Loucy (cell line): ENCODE data around the gene LHFPL3.

Experiments
- H2AFZ ChIP-seq: fragments of 200-600 bp; sonication (generic); 2 replicates; pipeline ENCODE4 v1.6.0; 2016; ENCODE audit warnings: antibody characterized with exemption, mild to moderate bottlenecking, low read length, moderate library complexity
- H3F3A ChIP-seq: fragments of 200-600 bp; 2 replicates; pipeline ENCODE4 v1.6.0; 2016; ENCODE audit warnings: antibody characterized with exemption, low read depth, mild to moderate bottlenecking
- H3K27me3 ChIP-seq: fragments of 200-600 bp; sonication (generic); 2 replicates; pipeline ENCODE4 v1.6.1; 2014; ENCODE audit warnings: low read length, mild to moderate bottlenecking; ENCODE audit not compliant: insufficient read depth, poor library complexity, severe bottlenecking
- H3K36me3 ChIP-seq: fragments of 200-600 bp; sonication (generic); 2 replicates; pipeline ENCODE4 v1.6.1; 2016; ENCODE audit warnings: low read length; ENCODE audit not compliant: insufficient read depth
- H3K4me1 ChIP-seq: fragments of 200-600 bp; sonication (generic); 2 replicates; pipeline ENCODE4 v1.5.1; 2014; ENCODE audit warnings: low read length, mild to moderate bottlenecking; ENCODE audit not compliant: insufficient read depth, poor library complexity, severe bottlenecking
- H3K4me2 ChIP-seq: fragments of 200-600 bp; sonication (generic); 2 replicates; pipeline ENCODE4 v1.6.0; 2014; ENCODE audit warnings: antibody characterized with exemption, low read length, low read depth, mild to moderate bottlenecking; ENCODE audit not compliant: poor library complexity, severe bottlenecking
- H3K4me3 ChIP-seq: fragments of 200-600 bp; sonication (generic); 2 replicates; pipeline ENCODE4 v1.5.1; 2014; ENCODE audit warnings: low read length, mild to moderate bottlenecking, mixed read lengths; ENCODE audit not compliant: poor library complexity, severe bottlenecking
- H3K79me2 ChIP-seq: fragments of 200-600 bp; sonication (generic); 2 replicates; pipeline ENCODE4 v1.6.1; 2014; ENCODE audit warnings: low read length; ENCODE audit not compliant: insufficient read depth
- H3K9ac ChIP-seq: fragments of 200-600 bp; sonication (generic); 2 replicates; pipeline ENCODE4 v1.6.0; 2014; ENCODE audit warnings: mild to moderate bottlenecking, low read depth, low read length, moderate library complexity; ENCODE audit not compliant: poor library complexity, severe bottlenecking
- H3K9me2 ChIP-seq: fragments of 200-600 bp; sonication (generic); replicated peaks from 2 replicates; pipeline ENCODE4 v1.6.1; 2016; ENCODE audit warnings: low read depth, low read length, mixed read lengths
- H3K9me3 ChIP-seq: fragments of 200-600 bp; sonication (generic); 2 replicates; pipeline ENCODE4 v1.6.1; 2014; ENCODE audit warnings: mild to moderate bottlenecking, antibody characterized with exemption, low read length, low read depth; ENCODE audit not compliant: insufficient read depth
- H4K20me1 ChIP-seq: fragments of 200-600 bp; sonication (generic); 2 replicates; pipeline ENCODE4 v1.6.0; 2014; ENCODE audit warnings: antibody characterized with exemption, low read length, mild to moderate bottlenecking; ENCODE audit not compliant: insufficient read depth, poor library complexity, severe bottlenecking
- EZH2phosphoT487 ChIP-seq: fragments of 200-600 bp; IDR thresholded peaks from 2 replicates; pipeline ENCODE4 v1.6.1; 2018; ENCODE audit warnings: antibody characterized with exemption, mild to moderate bottlenecking, moderate library complexity, borderline replicate concordance
- TF ChIP-seq, protein P1 (sequence below): fragments of 200-600 bp; sonication (generic); conservative IDR thresholded peaks from 2 replicates; pipeline ENCODE4 v1.5.1; 2014; ENCODE audit warnings: mild to moderate bottlenecking, antibody characterized with exemption, low read length

Gene LHFPL3

DNA sequence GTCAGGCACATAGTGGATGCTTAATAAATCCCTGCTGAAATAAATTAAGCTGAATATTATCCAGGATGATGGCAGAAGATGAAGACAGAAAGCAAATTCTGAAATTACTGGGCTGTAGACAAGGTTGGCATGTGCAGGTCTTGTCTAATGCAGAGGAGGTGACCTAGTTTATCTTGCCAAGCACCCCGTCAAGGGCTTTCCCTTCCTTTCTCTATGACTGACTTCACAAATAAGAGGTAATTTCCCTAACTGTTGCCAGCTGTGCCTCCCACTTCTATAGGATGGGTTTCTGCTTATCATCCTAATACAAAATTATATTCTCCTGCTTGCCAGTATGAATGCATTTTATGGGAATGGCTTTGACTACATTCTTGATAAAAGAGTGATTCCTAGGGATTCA, 38.0 kb downstream of the LHFPL3 start:
- H3K27me3 ChIP-seq: no peaks in the 10 kb centered on the region
- no peak overlapping the region for H2AFZ ChIP-seq
- H3K9me2 ChIP-seq: no peaks in the 10 kb centered on the region
- no peak overlapping the region for H3K4me3 ChIP-seq
- H3K4me2 ChIP-seq: no peak overlapping the region
- H3F3A ChIP-seq: no peaks in the 10 kb centered on the region
- H3K4me1 ChIP-seq: no peaks in the 10 kb centered on the region
- TF ChIP-seq EZH2phosphoT487: no peak
- TF ChIP-seq, protein P1, sequence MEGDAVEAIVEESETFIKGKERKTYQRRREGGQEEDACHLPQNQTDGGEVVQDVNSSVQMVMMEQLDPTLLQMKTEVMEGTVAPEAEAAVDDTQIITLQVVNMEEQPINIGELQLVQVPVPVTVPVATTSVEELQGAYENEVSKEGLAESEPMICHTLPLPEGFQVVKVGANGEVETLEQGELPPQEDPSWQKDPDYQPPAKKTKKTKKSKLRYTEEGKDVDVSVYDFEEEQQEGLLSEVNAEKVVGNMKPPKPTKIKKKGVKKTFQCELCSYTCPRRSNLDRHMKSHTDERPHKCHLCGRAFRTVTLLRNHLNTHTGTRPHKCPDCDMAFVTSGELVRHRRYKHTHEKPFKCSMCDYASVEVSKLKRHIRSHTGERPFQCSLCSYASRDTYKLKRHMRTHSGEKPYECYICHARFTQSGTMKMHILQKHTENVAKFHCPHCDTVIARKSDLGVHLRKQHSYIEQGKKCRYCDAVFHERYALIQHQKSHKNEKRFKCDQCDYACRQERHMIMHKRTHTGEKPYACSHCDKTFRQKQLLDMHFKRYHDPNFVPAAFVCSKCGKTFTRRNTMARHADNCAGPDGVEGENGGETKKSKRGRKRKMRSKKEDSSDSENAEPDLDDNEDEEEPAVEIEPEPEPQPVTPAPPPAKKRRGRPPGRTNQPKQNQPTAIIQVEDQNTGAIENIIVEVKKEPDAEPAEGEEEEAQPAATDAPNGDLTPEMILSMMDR: no peak
- no peaks in the 10 kb centered on the region for H3K79me2 ChIP-seq
- H4K20me1 ChIP-seq: no peaks in the 10 kb centered on the region
- H3K36me3 ChIP-seq: no peaks in the 10 kb centered on the region
- no peak overlapping the region for H3K9ac ChIP-seq
- no peaks in the 10 kb centered on the region for H3K9me3 ChIP-seq

DNA sequence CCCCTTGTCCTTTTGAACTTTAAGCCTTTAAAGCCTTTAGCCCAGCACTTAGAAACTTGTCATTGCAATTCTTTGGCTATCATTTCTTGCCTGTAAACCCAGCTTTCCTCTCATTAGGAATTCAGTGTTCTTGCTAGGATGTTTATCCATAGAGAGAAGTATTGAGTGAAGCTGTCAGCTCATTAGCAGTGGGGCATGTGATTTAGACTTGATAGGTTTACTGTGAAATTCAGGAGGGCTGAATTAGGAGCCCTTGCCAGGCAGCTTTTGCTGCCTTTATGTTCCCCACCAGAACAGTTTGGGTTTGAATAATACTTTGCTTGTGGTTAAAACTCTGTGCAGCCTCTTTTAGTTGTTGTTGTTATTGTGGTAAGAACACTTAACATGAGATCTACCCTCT, 39.5 kb downstream of the LHFPL3 start:
- Histone ChIP-seq H3K27me3 (no peaks in the 10 kb centered on the region), H3K9ac (no peak overlapping the region), H4K20me1 (no peaks in the 10 kb centered on the region), H3K4me1 (no peaks in the 10 kb centered on the region), H2AFZ (no peak overlapping the region), H3F3A (no peaks in the 10 kb centered on the region), H3K79me2 (no peaks in the 10 kb centered on the region), H3K9me2 (no peaks in the 10 kb centered on the region), H3K36me3 (no peaks in the 10 kb centered on the region), H3K9me3 (no peaks in the 10 kb centered on the region), H3K4me2 (no peak overlapping the region), H3K4me3 (no peak overlapping the region)
- TF ChIP-seq EZH2phosphoT487: no peak
- TF ChIP-seq, protein P1: no peak

DNA sequence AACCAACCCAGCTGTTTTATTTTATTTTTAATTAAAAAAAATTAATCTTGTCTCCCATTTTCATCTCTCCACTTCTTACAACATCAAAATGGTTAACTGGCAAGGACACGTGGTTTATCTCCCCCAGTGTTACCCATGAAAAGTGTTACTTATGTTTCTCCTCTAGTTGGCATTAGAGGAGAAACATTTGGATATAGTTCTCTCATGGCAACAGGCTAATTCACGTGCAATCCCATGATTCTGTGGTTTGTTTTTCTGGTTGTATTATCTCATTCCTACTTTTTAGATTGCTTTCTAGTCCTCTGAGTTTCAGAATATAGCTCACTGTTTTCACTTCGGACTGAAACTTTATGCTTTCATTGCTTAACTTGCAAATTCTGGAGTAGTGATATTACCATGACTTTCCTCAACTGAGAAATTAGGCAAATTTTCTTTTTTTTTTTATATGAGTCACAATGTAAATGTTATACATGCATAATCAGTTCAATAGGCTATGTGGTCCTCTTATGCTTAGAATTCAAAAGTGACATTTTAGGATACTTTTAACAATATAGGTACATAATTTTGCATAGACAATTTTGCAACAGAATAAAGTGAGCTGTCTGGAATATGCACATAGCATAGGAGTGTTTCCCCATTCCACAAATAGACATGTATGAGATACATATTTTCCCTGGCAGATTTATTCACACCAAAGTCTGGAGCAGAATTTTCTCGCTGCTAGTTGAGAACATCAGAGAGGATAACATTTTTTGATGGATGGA, 43.0 kb downstream of the LHFPL3 start:
- Histone ChIP-seq H2AFZ (no peak overlapping the region), H3K36me3 (no peaks in the 10 kb centered on the region), H3K4me3 (no peak overlapping the region), H4K20me1 (no peaks in the 10 kb centered on the region), H3F3A (no peaks in the 10 kb centered on the region), H3K9me3 (no peaks in the 10 kb centered on the region), H3K9me2 (no peaks in the 10 kb centered on the region), H3K79me2 (no peaks in the 10 kb centered on the region), H3K27me3 (no peaks in the 10 kb centered on the region), H3K4me2 (no peak overlapping the region), H3K9ac (no peak overlapping the region), H3K4me1 (no peaks in the 10 kb centered on the region)
- TF ChIP-seq EZH2phosphoT487: no peak
- TF ChIP-seq, protein P1: no peak
